ENCODE measurements around the gene CCDC134. TPM values are rescaled to one million over a fixed set of nuclear protein-coding genes. Genes with fewer than 3 reads are reported as not detected.

The CCDC134 gene
- total and polyA plus RNA-seq, 2 of the 13 experiments (the other 11 are each of a cell fraction or from before 2014, with no cell fraction given) = 4.8 to 17.4 TPM

DNA sequence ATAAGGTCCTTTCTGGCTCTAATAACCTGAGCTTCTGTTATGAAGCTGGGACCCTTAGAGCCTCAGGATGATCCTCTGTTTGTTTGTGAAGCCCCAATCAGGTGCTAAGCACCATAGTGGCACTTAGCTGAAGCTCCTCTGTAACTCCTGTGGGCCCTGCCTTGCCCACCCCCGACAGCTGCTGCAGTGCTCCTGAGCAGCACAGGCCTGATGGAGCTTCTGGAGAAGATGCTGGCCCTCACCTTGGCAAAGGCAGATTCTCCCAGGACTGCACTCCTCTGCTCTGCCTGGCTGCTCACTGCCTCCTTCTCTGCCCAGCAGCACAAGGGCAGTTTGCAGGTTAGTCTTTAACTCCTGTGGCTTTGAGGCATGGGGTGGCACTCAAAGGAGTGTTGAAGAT lies 19.0 kb upstream of the CCDC134 start:
- TF ChIP-seq SYNCRIP (IDR thresholded peaks at IDR 0.05; ENCODE audit: insufficient read depth, low read depth, low read length) (no peak), HDAC1 (CRISPR knock-in tag; IDR thresholded peaks at IDR 0.05) (no peak), ZNF34 (CRISPR knock-in tag; IDR thresholded peaks at IDR 0.05; ENCODE audit: borderline replicate concordance) (no peak), ZNF33A (CRISPR knock-in tag; IDR thresholded peaks at IDR 0.05; ENCODE audit: borderline replicate concordance) (no peak), SIX1 (CRISPR knock-in tag; IDR thresholded peaks at IDR 0.05; ENCODE audit: borderline replicate concordance) (no peak), RBFOX2 (IDR thresholded peaks at IDR 0.05; ENCODE audit: low read depth, low read length) (no peak), RAD51 (IDR thresholded peaks at IDR 0.05; ENCODE audit: borderline replicate concordance) (no peak), PLRG1 (conservative IDR thresholded peaks at IDR 0.05) (no peak), ZFP62 (CRISPR knock-in tag; IDR thresholded peaks at IDR 0.05) (no peak), THAP11 (CRISPR knock-in tag; IDR thresholded peaks at IDR 0.05) (no peak), ZKSCAN1 (IDR thresholded peaks at IDR 0.05; ENCODE audit: low read length) (no peak), ZNF781 (CRISPR knock-in tag; IDR thresholded peaks at IDR 0.05; ENCODE audit: borderline replicate concordance, not compliant biosample characterization) (no peak), EZH2 (conservative IDR thresholded peaks at IDR 0.05; ENCODE audit: low read depth, low read length) (no peak), NKX3-1 (CRISPR knock-in tag; IDR thresholded peaks at IDR 0.05) (no peak), ZNF337 (CRISPR knock-in tag; IDR thresholded peaks at IDR 0.05; ENCODE audit: borderline replicate concordance, low read depth) (no peak)
- TF ChIP-seq, protein P1, sequence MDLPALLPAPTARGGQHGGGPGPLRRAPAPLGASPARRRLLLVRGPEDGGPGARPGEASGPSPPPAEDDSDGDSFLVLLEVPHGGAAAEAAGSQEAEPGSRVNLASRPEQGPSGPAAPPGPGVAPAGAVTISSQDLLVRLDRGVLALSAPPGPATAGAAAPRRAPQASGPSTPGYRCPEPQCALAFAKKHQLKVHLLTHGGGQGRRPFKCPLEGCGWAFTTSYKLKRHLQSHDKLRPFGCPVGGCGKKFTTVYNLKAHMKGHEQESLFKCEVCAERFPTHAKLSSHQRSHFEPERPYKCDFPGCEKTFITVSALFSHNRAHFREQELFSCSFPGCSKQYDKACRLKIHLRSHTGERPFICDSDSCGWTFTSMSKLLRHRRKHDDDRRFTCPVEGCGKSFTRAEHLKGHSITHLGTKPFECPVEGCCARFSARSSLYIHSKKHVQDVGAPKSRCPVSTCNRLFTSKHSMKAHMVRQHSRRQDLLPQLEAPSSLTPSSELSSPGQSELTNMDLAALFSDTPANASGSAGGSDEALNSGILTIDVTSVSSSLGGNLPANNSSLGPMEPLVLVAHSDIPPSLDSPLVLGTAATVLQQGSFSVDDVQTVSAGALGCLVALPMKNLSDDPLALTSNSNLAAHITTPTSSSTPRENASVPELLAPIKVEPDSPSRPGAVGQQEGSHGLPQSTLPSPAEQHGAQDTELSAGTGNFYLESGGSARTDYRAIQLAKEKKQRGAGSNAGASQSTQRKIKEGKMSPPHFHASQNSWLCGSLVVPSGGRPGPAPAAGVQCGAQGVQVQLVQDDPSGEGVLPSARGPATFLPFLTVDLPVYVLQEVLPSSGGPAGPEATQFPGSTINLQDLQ (CRISPR knock-in tag; IDR thresholded peaks at IDR 0.05) = no peak
- TF ChIP-seq, protein P2, sequence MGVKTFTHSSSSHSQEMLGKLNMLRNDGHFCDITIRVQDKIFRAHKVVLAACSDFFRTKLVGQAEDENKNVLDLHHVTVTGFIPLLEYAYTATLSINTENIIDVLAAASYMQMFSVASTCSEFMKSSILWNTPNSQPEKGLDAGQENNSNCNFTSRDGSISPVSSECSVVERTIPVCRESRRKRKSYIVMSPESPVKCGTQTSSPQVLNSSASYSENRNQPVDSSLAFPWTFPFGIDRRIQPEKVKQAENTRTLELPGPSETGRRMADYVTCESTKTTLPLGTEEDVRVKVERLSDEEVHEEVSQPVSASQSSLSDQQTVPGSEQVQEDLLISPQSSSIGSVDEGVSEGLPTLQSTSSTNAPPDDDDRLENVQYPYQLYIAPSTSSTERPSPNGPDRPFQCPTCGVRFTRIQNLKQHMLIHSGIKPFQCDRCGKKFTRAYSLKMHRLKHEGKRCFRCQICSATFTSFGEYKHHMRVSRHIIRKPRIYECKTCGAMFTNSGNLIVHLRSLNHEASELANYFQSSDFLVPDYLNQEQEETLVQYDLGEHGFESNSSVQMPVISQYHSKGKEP (CRISPR knock-in tag; IDR thresholded peaks at IDR 0.05) = no peak
- TF ChIP-seq, protein P3, sequence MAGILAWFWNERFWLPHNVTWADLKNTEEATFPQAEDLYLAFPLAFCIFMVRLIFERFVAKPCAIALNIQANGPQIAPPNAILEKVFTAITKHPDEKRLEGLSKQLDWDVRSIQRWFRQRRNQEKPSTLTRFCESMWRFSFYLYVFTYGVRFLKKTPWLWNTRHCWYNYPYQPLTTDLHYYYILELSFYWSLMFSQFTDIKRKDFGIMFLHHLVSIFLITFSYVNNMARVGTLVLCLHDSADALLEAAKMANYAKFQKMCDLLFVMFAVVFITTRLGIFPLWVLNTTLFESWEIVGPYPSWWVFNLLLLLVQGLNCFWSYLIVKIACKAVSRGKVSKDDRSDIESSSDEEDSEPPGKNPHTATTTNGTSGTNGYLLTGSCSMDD (CRISPR knock-in tag; IDR thresholded peaks at IDR 0.05) = no peak
- TF ChIP-seq, protein P4, sequence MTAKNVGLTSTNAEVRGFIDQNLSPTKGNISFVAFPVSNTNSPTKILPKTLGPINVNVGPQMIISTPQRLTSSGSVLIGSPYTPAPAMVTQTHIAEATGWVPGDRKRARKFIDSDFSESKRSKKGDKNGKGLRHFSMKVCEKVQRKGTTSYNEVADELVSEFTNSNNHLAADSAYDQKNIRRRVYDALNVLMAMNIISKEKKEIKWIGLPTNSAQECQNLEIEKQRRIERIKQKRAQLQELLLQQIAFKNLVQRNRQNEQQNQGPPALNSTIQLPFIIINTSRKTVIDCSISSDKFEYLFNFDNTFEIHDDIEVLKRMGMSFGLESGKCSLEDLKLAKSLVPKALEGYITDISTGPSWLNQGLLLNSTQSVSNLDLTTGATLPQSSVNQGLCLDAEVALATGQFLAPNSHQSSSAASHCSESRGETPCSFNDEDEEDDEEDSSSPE (CRISPR knock-in tag; IDR thresholded peaks at IDR 0.05) = no peak
- Histone ChIP-seq H3K27me3 (ENCODE audit: control insufficient read depth in 1 of 2, insufficient read depth in 2 of 2, low read length in 2 of 2) (peaks cover 0 to 4% of the 10 kb centered on the region in 2 experiments; a peak in 3 of 5 replicates), H3K4me1 (ENCODE audit: insufficient read depth, low read length) (0 out of 2 replicates have a peak, but pooled peaks cover 7% of the 10 kb centered on the region), H3K9ac (ENCODE audit: insufficient read depth, low read depth, low read length) (no peak overlapping the region), H3K4me3 (replicated peaks in 1 of 3; ENCODE audit: insufficient read depth in 1 of 3, low read depth in 2 of 3, low read length in 3 of 3) (no peak overlapping the region; a peak in 1 of 6 replicates), H4K20me1 (ENCODE audit: insufficient read depth, low read length) (no peaks in the 10 kb centered on the region), H3K27ac (ENCODE audit: extremely low read length, insufficient read depth, low read length) (no peak overlapping the region), H2AFZ (ENCODE audit: low read length) (no peak overlapping the region), H3K9me3 (ENCODE audit: low read length) (no peaks in the 10 kb centered on the region), H3K36me3 (replicated peaks in 1 of 2; ENCODE audit: control insufficient read depth in 1 of 2, insufficient read depth in 2 of 2, low read length in 2 of 2) (no peaks in the 10 kb centered on the region), H3K4me2 (ENCODE audit: low read depth, low read length) (peak overlapping the region; percentile 16; the same call in 1 of the 2 replicates), H3K79me2 (ENCODE audit: insufficient read depth, low read length) (no peaks in the 10 kb centered on the region)
- CTCF ChIA-PET (ENCODE audit: low intra/inter-chr PET ratio, low total read pairs) = no interaction called here
- WGBS (ENCODE audit: low lambda C conversion rate) = no CpG with 5 or more reads among the region's 1 CpG
- intact Hi-C loops (cut with micrococcal nuclease; ENCODE audit: unreplicated experiment) (no loop called here), in situ Hi-C loops (cut with HindIII; ENCODE audit: extremely low pct_ligation_motif_present, low pct_unique_long_range_greater_than_20kb) (no loop called here)
- peak; percentile 26; the same call in 2 of the 3 replicates for ATAC-seq
- no peak for FAIRE-seq
- POLR2A ChIA-PET = interaction anchor here (0.6 to 2.8 kb wide), 5 partner anchors 14 to 834 kb away, joined by 3 to 31 read pairs (median 3); partner anchors contain the start of genes CCDC134 and SREBF2
- no TSS peak for BruUV-seq (replicated peaks)
- DNase-seq (ENCODE audit: low spot score) = no peak
